HG03565 (cell line): ENCODE data around the gene CINP.
A peak's percentile ranks its signal among the peaks of the same experiment; 100 is the strongest.

Experiments
- ATAC-seq: cut with Tn5 transposase; IDR thresholded peaks from one replicate; pipeline ENCODE4 v1.9.1; 2021; ENCODE audit warnings: mild to moderate bottlenecking, moderate library complexity; ENCODE audit not compliant: unreplicated experiment

Gene CINP

DNA sequence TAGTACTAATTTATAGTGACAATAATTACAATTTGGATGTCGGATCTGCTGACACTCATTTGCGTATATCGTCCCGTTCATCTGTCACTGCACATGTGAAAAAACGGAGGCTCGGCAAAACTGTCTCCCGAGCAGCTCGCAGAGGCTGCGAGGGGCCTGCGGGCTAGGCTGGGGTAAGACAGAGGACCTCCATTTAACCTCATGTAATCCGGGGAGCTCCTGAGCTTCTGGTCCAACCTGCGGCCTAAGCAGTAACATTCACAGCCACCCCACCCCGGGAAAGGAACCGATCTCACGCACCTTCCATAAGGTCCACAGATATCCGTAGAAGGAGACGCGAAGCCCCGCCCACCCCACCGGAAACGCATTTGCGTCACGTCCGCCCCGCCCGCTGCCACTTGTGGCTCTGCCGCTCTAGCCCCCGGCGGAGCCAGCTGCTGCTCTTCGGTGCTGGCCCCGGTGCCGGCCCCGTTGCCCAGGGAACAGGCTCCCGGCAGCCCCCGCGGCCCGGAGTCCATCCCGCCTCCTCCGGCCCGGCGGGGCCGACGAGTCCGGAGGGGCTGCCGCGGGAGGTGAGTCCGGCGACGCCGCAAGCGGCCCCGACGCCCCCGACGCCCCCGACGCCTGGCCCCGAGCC is at the start of gene CINP, which contains the start of gene TECPR2:
CINP (minus strand) TSS at position 346 of the 637 bp plus-strand sequence; CDS start at position 307, 39 bp downstream.
TECPR2 (plus strand) TSS at position 397 of the 637 bp plus-strand sequence. CDS start 13,781 bp downstream, outside the sequence.
- ATAC-seq, result peak; percentile 80

DNA sequence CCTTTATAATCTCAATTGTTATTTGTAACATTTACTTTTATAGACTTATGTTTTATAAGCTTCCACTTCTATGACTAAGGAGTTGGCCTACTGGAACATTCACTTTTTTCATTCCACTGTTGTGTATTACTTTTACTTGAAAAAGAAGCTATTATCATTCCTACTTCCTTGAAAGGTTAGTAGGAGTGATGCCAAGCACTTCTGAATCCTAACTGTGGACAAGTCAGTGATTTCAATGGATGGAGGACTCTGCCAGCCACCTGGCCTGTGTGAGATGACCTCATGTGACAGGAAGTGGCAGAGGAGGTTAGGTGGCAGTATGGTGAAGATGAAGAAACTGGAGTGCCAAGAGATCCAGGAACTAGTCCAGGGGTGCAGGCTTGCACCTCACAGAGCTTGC is 46.0 kb upstream of the CINP start:
- ATAC-seq, result no peak

DNA sequence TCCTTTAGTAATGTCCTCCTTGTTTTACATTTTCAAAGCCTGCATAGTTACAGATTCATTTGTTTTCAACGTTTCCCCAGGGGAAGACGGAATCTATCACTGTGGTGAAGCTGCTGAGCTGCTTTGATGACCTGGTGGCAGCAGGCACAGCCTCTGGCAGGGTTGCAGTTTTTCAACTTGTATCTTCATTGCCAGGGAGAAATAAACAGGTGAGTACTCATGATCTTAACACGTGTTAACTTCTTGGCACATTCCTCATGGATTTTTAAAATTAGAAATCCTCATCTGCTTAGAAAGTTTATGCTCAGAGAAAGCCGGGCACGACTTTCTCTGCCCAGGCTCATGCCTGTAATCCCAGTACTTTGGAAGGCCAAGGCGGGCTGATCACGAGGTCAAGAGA is 44.6 kb upstream of the CINP start:
- ATAC-seq, result no peak

DNA sequence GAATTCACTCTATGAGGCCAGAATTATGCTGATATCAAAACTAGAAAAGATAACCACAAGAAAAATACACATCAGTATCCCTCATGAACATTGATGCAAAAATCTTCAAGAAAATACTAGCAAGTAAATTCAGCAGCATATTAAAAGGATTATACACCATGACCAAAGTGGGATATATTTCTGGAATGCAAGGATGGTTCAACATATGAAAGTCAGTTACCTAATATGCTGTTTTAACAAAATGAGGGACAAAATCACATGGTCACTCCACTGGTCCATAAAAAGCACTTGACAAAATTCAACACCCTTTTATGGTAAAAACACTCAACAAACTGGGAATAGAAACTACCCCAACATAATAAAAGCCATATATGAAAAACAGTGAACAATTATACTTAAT is 40.3 kb upstream of the CINP start:
- ATAC-seq, result no peak

DNA sequence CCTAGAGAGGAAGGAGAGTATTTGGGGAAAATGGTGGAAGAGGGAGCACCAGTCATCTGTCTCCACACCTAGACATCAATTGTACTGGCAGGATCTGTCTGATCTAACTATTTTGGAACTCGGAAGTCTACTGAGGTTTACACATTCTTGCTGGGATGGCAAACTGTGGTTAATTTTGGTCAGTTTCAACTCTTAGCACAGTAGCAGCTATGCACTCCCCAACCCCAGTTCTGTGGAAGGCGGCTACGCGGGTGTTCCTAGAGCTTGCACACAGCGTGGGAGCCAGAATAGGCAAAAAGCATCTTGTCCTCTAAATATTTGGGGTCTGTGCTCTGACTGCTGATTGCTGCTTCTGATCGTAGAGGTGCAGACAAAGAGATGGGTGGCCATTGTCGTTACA is 33.8 kb upstream of the CINP start:
- ATAC-seq, result no peak

DNA sequence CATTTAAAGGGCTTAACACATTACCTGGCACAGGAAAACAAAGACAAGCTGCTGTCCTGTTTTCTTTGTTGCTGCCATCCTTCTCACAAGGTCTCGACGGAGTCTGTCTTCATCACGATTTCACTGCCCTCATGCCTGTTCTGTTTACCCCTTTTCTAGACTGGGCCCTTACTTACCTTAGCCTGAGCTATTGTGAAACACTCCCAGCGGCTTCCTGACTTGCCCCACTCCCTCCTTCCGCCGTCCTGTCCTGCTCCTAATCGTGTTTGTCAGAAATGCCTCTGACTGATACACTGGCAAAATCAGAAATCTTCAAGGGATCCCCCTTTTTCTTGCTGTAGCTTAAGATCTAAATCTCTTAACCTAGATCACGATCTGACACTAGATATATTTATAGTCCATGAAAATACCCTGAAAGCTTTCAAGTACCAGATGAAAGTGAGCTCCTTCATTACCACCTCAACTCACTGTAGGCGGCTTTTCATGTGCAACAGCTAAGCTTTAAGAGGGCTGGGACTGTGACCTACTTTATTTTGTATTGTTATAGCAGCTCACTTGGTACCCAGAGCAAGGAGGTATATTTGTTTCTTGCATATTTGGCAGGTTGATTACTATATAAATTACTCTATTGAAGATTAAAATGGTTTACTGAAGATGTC is 32.2 kb upstream of the CINP start:
- ATAC-seq, result no peak

DNA sequence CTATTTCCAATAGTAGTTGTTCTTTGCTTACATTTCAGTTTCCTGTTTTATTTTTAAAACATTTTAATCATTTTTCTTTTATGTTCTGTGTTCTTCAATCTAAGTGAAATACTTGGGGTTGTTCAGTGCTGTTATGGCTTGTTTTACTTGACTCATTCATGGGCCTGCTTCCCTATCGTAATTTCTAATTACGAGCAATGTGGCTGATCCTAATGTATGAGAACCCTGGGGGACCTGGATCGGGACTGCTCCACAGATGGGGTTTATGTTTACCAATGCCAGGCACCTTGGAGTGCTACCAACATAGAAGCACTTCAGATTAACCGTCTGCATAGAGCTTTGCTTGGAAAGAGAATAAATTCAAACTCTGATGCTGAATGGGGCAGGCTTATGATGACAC is 29.8 kb upstream of the CINP start:
- ATAC-seq, result no peak

DNA sequence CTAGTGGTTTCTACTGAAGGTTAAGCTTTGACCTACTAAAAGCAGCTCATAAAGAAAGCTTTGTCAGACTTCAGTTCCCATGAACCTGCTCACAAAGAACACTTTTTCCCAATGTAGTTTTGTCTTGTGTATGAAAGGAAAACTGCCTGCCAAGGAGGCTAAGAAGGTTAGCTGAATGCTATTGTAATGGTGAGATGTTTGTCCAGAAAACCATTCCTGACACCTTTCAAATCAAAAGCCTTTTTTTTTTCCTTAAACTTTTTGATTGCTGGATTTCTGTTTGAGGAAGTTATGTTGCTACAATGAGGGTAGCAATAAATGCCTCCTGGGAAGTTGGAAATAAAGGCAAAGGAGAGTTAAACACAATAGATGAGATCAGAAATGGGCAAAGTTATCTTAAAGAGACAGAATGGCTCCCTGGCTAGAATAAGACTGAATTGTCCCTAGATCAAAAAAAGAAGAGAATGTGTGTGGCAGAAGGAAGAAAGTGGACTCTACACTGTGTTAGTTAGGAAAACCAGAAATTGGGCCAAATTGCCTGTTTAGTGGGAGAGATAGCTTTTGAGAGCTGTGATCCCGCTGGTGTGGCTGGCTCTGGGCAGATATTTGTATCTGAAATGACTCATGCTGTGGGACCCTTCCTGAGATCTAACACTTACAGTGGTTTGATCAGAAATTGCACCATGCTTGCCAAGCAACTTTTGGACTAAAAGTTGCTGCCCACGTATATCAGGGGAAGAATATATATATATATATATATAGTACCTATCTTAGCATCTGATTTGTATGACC is 27.6 kb upstream of the CINP start:
- no peak for ATAC-seq

DNA sequence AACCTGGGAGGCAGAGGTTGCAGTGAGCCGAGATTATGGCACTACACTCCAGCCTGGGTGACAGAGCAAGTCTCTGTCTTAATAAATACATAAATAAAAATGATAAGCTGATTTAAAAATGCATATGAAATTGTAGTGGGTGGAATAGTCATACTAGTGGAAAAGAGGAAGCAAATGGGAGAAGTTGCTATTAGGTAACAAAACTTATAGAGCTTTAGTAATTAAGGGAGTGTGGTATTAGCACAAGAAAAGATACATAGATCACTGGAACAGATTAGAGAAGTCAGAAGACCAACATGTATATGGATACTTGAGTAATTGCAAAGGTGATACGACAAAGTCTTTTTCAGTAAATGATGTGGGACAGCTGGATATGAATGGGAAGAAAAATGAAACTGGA is 26.6 kb upstream of the CINP start:
- ATAC-seq, result no peak

DNA sequence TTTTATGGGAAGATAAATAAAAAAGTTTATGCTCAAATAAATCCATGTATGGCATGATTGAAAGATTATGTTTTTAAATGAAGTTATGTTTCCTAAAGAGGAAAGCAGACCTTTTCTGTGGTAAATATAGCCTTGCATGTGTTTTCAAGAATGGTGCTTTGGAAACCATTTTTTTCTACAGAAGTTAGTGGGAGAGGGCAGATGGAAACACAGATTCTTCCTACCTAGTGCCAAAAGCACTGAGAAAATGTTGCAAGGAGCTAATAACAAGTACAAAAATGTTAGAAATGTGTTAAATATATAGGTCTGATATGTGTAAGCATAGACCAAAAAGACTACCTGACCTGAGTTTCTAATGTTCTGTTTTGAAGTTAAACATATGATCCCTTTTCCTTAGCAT is 24.4 kb upstream of the CINP start:
- no peak for ATAC-seq

DNA sequence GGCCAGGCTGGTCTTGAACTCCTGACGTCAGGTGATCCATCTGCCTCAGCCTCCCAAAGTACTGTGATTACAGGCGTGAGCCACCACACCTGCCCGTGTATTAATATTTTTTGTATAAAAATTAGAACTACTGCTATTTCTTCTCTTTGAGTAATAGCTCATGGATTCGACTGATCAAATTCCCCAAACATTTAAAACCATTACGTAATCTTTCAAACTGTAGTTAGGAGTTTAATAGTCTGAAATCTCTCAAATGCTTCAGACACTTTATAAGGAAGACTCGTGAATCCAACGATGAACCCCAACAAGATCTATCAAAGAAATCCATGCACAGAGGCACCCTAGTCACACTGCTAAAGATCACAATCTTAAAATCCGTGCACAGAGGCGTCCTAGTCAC is 16.1 kb upstream of the CINP start:
- no peak for ATAC-seq

DNA sequence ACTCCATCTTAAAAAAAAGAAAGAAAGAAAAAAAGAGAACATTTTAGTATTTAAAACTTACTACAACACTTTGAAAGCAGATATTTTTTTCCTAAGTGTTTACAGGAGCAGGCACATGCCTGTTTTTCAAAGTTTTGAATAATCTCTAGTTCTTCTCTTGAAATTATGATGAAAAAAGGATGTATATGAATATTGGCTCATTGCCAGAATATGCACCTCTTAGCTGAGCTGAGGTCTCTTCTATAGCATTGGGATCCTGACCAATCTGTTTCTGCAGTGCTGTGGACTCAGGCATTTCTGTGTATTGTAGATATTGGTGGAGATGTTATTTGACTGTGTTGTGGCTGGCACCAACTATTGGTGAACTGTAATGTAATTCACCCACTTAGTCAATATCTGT is 15.0 kb upstream of the CINP start:
- no peak for ATAC-seq

DNA sequence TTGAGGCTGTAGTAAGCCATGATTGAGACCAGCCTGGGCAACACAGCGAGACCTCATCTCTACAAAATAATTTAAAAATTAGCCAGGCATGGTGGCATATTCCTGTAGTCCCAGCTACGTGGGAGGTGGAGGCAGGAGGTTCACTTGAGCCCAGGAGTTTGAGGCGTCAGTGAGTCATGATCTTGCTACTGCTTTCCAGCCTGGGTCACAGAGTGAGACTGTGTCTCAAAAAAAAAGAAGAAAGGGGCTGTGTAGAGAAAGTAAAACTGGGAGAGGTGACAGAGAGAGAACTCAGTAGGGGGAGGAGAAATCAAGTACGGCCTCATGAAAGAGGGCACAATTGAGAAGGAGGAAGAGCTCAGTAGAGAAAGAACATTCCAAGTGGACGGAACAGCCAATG is 12.4 kb upstream of the CINP start:
- no peak for ATAC-seq

DNA sequence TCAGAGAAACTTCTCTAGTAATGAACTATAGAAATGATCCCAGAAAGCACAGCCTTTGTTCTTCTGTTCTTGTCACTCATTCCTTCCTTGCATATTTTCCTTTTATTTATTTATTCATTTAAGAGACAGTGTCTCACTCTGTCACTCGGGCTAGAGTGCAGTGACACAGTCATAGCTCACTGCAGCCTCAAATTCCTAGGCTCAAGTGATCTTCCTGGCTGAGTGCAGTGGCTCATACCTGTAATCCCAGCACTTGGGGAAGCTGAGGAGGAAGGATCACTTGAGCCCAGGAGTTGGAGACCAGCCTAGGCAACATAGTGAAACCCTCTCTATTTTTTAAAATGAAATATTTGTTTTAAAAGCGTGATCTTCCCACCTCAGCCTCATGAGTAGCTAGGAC is 11.6 kb upstream of the CINP start:
- no peak for ATAC-seq

DNA sequence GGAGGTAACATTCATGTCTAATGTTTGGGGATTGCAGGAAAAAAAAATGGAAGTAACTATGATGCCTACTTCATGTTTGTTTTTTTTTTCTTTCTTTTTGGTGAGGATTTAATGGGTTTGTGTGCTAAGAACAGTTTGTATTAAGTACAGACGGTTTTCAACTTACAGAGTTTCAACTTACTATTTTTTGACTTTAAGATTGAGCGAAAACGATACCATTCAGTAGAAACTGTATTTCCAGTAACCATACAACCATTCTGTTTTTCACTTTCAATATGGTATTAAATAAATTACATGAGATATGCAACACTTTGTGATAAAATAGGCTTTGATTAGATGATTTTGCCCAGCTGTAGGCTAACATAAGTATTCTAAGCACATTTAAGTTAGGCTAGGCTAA is 10.4 kb upstream of the CINP start:
- ATAC-seq, result no peak

DNA sequence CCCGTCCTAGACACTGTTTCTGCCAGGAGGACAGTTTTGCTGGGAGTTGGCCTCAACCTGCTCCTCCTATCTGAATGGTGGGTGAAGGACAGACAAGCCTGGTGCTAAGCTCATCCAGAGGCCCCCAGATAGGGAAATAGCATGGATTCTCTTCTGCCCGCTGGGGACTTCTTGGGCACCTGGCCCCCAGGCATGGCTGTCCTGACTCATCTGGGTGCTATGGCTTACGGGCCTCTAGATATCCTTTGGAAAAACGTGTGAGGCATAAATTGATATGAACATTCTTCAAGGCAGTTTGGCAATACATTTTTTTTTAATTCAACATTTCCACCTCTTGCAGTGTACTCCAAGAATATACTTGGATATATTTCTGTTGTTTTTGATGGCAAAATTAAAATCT is 8.7 kb upstream of the CINP start:
- ATAC-seq, result no peak

DNA sequence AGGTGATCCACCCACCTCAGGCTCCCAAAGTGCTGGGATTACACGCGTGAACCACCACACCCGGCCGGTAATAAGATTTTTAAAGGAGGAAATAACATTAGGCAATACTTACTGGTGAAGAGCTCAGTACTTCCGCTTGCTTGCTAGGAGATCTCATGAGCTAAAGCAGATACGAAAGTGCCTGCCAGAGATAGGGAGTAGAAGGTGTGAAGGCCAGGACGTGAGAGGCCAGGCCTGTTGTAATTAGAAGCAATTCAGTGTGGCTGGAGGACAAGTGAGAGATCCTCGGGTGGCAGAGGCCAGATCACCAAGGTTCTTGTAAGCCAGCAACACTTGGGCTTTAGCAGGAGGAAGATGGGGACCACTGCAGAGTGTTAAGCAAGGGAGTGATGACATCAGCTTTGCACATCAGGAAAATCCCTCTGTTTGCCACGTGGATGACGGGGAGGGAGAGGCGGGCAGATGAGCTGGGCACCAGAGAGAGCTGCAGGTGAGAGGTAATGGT is 7.7 kb upstream of the CINP start:
- no peak for ATAC-seq

DNA sequence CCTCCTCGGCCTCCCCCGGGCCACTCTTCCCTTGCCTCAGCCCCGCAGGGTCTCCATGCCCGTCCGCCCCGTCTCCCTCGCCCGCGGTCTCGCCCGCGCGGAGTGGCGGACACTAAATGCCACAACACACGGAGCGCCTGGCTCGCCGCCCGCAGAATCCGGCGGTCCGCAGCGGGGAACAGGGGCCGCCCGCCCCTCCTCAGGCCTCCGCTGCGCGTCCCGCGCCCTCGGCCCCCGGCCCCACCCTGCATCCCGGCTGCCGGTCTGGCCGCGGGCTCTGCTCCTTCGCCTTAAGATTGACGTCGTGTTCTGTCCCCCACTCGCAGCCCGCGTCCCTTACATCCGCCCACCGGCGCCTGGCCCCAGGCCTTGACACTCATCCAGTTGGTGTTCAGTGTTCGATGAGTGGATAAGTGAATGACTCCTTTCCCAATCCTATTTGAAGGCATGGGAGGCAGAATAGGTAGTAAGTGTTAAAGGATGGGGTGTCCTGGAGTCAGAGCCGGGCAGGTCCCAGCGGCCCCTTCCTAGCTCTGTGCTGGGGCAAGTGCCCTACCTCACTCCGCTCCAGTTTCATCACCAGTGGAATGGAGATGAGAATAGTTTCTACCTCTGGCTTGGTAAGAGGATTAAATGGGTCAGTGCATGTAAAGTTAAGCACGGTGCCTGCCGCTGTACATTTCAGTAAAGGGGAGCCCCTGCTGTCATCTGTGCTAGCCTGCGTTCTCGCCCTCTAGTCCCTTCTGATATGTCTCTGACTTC is 673 bp upstream of the CINP start:
- peak; percentile 12 for ATAC-seq

DNA sequence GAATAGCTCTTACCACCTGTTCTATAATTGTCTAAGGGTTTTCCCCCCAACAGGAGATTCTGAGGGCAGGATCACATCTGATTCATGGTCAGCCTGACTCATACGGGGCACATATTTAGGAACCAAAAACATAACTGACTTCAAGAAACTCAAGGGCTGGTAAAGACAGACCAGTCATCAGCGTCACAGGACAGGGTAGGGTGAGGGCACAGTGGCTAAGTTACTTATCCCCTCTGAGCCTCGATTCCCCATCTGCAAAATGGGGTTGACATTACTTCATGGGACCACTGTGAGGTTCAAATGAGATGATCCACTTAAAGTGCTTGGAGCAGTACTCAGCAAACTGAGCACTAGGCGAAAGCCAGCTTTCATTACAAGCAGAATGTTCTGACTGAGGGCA is 606 bp downstream of the CINP start:
- peak; percentile 47 for ATAC-seq

DNA sequence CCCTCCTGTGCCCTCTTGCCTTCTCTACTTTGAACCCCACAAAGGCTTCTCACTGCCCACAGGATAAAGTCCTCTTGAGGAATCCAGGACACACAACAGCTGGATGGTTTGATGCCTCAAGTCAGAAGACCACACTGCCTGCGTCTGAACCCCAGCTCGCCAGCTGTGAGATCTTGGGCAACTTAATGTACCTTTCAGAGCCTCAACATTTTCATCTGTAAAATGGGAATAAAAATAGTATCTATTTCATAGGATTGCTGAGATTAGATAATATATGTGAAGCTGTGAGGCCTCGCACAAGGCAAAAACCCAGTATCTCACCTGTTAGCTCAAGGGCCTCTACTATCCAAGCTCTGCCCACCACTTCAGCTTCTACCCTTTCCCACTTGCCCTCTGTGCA is 2.3 kb downstream of the CINP start:
- no peak for ATAC-seq

DNA sequence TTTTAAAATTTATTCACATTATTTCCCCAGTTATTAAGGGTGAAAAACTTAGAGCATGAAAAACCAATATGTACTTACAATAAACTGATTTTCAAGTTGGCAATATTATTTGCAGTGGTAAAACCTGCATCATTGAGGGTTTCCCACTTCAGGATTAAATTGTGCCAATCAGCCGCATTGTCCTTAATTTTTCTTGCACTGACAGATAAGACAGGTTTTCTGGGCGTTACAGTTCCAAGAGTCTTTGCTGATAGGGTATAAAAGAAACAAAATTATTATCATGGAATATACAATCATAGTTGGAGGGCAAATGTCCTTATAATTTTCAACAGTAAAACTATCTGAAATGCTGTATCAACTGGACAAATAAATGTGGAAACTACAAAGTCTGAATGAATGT is 3.3 kb downstream of the CINP start:
- no peak for ATAC-seq
